GM21528 (cell line): ENCODE results near the gene RNF220.
"Not testable (repeated sequence)": the region's sequence is repeated elsewhere in the genome, so short reads cannot be mapped to it uniquely, and the experiment has no call there.

Experiments used
- ATAC-seq: cut with Tn5 transposase; IDR thresholded peaks from one replicate; pipeline ENCODE4 v1.9.1; 2021; ENCODE audit warnings: mild to moderate bottlenecking, moderate library complexity; ENCODE audit not compliant: unreplicated experiment, low FRiP score

The RNF220 gene

DNA sequence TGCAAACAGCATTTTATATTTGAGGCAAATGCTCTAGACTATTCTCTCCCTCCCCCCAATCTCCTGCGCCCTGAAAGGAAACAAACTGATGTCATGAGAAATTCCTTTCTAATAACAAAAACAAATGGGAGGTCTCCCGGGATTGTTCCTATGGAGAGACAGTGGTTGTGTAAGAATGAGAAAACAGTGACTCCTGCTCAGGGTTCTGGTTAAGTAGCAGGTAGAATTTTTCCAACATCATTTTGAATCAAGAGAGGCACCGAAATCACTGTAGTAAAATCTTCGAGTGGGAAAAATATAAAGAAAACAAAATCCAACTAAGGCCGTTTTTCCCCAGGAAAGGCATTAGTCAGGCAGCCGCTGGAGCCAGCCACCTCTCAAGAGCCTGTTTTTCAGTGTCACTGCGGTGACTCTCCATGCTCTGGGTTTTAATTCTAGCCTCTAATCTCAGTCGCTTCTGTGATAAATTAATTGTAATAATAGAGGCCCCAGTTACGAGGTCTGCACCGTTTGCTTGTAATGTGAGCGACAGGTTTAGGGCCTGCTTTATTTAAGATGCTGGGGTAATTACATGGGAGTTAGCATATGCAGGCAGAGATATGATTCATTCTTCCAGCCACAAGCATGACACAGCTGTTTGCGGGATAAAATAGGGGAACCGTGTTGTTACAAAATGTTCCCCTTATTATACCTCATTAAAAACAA is 80.3 kb downstream of the RNF220 start:
- ATAC-seq: no peak

DNA sequence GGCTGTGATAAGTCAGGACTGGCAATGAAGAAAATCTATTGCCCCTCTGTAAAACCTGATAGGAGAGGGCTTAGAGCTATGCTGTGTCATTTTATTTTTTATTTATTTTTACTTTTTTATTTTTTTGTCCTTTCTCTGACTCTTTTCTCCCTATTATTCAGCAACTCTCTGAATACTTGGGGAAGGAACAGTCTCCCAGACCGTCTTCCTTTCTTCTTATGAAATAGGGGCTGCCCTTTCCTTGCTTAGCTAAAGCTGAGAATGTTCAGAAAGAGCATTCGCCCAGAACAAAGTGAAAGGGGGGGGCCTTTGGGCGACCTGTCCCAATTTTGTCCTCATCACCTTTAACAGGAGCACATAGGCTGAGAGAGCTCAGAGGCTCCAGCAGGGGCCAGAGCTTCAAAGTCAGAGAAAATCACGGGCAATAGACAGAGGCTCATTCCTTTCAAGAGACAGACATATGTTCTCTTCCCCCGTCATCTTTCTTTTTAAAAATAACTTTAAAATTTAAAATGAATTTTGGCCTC is 80.9 kb downstream of the RNF220 start:
- no peak for ATAC-seq

DNA sequence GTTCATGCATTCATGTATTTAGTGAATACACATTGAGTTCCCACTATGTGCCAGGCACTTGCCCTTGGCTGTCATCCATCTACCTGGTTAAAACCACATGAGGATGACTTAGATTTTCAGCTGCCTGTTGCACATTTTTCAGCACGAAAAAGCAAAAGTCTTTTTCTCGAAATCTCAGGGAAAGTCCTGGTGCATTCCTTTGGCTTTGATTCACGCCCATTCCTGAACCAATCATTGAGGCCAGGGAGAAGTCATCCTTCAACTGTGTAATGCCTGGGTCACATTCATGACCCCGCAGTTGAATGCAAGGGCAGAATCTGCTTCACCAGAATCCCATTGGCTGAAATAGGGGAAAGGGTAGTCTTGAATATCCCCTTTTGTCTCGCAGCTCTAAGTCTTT is 84.4 kb downstream of the RNF220 start:
- ATAC-seq: no peak

DNA sequence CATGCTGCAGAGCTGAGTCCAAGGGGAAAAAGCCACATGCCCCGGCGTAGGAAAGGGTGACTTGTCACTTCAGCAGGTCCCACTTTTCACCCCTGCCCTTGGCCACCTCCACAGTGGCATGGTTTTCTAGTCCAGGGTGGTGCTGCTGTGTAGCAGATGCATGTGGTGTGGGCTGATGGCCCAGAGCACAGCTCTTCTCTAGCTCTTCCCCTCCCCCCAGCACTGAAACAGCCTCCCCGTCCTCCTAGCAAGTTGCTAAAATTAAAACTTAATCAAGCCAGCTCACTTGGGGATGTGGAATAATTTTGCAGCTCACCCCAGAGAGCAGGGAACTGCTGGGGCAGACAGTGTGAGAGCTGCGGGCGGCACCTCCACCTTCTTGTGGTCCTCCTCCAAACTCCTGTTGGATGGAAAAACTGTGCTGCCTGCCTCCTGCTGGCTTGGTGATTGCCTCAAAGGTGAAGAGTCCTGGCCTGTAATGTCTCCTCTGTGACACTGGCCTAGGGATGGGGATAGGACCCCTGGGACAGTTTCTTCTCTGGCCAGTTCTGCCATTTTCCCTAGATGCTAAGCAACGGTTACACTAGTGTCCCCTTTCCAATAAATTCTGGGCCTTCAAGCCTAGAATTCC is 91.6 kb downstream of the RNF220 start:
- no peak for ATAC-seq

DNA sequence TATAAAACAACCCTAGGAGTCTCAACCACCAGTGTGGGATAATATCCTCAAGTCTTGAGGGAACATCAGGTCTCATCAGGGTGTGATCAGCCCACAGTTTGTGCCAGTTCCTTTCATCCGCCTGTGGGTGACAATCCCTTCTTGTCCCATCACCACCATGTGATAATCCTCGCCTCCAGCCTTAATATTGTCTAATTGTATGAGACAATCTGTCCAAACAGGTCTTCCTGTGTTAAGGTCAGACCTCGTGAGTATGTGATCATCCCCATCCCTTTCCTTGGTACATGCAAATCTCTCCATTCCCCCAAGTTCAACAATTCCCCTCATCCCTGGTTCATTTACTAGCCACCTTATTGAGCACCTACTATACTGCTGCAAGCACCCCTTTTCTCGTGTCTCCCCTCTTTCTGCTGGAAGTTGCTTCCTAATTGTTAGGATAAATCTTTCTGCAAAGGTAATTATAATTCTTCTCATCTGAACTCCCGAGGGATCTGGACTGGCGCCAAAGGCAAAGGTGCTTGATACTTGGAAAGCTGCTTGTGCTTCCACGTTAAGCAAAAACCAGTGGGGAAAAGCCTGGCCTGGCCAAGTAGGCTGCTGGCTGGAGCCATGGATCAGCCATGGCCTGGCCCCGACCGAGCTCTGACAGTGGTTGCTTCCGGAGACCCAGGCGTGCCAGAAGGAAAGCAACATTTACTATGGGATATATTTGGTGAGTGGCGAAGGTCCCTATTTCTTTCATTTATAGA is 92.5 kb downstream of the RNF220 start:
- no peak for ATAC-seq

DNA sequence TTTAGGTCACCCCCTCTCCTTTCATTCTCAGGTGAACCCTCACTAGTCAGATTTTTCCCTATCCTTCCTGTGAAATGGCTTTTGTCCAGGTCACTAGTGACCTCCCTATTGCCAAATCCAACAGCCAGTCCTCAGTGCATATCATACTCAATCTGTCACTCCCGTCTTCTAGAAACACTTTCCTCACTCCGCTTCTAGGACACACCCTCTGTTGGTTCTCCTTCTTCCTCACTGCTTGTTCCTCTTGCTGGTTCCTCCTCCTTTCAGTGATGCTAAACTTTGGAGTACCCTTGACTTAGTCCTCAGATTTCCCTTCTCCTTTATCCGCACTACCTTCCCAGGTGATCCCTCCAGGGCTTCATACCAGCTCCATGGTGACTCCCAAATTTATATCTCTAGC is 94.3 kb downstream of the RNF220 start:
- no peak for ATAC-seq

DNA sequence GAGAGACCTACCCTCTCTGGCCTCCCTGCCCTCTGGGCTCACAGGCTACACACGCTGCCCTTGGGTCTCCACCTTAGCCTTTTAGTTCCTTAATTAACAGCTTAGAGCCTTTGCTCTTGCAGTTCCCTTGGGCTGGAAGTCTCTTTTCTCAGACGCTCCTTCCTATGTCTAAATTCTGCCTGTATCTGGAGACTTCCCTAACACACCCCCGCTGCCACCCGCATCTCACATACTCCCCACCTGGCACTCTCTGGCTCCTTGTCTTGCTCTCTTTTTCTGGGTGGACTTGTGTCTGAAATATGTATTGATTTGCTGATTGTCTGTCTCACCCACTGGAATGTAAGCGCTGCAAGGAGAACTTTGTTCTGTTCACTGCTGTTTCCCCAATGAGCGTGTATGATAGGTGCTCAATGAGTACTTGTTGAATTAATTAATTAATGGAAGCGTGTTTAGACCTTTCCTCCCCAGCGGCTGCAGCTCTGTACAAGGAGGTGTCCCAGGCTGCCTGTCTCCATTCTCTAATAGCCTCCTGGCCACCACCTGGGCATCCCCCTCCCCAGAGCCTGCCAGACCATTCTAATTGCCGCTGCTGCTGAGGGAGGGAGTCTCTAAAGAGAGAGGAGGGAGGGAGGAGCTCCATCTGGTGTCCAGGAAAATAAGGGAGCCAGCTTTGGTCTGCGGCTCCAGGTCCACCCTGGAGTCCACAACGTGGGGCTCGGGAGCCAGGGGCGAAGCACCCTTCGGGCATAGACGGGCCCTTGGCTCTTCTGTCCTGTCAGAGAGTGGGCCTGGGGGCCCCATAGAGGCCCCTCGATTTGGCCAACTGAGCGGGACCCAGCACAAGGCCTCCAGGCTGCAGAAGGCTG is 95.4 kb downstream of the RNF220 start:
- ATAC-seq: no peak

DNA sequence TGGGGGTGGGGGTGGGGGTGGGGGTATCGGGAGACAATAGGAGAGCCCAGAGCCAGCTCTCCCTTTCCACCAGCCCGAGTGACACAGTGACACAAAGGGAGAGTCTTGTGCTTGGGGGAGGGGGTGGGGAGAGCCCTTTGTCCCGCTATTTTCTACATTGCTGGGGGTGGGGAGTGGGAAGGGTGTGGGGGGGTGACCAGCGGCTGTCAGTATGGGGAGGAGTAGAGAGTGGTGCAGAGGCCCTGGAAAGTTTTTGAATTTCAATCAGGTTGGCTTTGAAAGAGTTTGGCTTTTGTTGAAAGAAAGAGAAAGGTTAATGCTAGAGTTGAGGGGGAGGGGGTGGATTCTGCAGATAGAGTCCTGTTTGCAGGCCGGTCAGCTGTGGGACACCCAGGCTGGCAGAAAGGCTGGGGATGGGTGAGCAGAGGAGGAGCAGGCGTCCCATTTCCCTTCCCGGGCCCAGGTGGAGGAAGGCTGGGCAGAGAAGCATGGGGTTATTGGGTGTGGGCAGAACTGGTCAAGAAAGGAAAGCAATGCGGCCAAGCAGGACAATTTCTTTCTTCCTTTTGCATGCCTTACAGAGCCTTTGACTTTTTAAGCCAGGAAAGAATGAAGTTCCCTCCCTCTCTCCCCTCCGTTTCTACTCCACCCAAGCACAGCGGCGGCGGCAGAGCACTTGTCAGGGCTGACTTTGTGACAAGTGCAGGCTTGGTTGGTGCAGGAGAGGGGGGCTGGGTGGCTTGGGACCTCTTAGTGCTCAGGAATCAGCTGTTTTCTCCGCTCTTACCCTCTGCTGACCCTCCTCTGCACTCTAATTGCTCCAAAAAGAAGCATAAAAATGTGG is 96.2 kb downstream of the RNF220 start:
- ATAC-seq: no peak

DNA sequence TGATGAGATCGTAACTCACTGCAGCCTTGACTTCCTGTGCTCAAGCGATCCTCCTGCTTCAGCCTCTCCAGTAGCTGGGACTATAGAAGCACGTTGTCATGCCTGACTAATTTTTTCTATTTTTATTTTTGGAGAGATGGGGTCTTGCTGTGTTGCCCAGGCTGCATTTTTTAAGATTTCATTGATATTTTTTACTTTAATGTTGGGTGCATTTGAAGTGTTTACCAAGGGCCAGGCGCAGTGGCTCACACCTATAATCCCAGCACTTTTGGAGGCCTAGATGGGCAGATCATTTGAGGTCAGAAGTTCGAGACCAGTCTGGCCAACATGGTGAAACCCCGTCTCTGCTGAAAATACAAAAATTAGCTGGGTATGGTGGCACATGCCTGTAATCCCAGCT is 97.8 kb downstream of the RNF220 start:
- not testable (repeated sequence) for ATAC-seq

DNA sequence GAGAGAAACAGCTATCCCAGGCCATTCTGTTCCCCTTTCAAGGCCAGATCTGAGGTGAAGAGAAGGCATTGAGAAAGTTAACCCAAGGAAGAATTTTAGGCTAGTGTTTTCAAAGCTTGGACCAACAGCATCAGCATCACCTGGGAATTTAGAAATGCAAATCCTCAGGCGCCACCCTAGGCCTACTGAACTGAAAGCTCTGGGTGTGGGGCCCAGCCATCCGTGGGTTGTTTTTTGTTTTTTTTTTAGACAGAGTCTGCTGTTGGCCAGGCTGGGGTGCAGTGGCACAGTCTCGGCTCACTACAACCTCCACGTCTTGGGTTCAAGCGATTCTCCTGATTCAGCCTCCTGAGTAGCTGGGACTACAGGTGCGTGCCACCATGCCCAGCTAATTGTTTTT is 98.6 kb downstream of the RNF220 start:
- no peak for ATAC-seq

DNA sequence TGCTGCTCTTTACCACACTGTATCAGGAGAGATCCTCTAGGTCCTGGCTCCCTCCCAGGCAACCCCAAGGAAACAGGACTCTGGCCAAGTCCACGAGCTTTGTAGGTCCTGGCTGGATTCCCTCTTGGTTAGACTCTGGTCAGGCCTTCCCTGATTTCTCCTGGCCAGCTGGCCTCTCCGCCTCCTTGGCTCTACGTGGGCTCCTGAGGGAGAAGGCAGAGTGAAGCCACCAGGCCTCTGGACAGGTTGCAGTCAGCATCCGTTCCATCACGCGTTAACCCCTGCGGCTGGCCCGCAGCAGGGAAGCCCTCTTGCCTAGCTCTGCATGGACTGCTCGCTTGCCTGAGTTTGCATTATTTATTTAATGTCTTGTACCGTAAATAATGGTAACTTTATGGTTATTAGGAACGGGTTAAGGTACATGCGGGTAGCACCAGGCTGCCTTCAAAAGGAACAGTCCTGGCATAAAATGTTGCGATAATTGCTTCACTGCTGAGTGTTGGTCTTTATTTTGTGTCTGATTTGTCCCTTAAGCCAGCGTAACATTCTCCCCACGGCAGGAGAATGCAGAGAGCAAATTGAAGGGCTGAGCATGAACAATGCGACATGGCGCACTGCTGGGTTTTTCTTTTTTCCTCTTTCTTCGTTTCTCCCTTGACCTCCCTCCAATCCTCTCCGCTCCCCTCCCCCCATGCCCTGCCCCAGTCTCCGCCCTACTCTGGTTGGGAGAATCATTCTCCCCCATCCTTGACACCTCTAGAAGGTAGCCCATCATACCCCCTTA is 100.3 kb downstream of the RNF220 start:
- no peak for ATAC-seq

DNA sequence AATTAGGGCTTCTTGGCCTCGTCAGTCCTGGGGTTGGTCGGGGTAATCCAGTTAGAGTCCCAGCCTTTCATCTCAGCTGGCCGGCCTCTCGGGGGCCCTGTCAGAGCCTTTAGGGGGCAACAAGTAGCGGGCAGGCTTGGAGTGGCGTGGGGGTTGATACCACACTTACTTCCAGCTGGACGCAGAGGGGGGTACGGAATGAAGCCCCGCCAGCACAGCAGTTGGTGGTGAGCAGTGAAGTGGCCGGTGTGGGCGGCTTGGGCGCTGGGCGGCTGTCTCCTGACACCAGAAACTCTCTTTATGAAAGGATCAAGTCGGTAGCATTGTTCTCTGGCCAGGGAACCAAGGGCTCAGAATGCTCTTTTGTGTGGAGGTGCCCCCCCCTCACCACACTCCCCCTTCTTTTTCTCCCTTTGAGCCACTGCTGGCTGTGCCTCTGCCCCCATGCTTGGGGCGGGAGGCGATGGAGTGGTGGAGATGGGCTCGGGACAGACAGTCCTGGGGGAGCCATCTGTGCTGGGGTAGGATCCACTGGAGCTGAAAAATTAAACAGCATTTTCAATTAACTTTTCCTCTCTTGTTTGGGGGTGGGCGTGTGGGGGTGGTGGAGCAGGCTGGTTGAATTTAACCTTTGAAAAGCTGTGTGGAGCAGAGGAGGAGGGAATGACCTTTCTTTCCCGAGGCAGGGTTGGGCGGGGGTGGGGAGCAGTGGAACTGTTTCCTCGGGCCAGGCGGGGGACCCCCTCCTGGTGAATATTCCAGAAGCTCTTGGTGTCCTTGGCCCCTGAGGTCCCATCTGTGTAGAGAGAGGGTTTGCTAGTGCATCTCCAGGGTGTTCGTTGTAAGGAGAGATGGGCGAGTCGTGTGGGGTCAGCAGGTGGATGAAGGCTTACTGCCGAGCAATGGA is 102.7 kb downstream of the RNF220 start:
- ATAC-seq: no peak

DNA sequence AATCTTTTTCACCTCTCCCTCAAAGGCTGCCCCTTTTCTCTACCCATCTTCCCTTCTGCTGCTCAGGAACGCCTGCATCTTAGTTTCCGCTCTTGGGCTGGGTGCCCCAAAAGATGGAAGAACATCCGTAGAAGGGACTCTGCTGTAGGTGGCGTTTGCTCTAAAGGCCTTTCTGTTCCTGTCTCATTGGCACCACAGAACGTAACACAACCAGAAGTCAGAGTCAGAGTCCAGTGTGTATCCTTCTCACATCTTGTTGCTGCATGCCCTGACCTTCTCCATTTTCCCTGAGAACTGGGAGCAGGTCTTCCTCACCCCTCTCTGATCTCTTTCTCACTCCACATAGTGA is 103.3 kb downstream of the RNF220 start:
- ATAC-seq: no peak

DNA sequence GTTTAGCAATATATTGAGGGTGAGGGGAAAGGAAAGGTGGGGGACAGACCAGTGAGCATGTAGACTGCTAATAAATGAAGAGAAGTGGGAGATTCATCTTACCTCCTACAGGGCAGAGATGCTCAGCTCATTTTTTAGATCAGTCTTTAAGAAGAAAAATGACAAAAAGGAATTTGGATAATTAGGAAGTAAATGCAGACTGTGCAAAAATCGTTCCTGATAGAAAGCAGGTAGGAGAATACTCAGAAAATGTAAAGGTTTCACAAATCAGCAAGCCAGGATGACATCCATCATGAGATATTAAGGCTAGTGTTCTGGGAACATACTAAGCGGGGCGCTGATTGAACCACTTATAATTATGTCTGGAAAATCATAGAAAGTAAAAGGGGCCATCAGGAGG is 106.3 kb downstream of the RNF220 start:
- no peak for ATAC-seq

DNA sequence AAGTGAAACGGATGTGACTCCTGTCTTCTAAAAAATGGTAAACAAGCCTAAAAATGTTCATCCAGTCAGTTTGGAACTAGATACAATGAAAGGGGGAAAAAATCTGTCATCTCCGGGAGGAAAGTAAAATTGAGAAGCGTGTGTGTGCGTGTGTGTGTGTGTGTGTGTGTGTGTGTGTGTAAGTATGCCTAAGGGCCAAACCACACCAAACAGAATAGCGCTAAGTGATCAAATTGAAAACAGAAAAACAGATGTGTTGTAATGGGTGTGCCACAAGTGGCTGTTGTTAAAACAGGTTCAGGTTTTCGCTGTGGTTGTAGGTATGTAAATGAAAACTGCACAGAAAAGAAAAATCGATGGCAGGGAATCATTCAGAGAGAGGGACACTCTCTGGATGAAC is 106.7 kb downstream of the RNF220 start:
- ATAC-seq: no peak

DNA sequence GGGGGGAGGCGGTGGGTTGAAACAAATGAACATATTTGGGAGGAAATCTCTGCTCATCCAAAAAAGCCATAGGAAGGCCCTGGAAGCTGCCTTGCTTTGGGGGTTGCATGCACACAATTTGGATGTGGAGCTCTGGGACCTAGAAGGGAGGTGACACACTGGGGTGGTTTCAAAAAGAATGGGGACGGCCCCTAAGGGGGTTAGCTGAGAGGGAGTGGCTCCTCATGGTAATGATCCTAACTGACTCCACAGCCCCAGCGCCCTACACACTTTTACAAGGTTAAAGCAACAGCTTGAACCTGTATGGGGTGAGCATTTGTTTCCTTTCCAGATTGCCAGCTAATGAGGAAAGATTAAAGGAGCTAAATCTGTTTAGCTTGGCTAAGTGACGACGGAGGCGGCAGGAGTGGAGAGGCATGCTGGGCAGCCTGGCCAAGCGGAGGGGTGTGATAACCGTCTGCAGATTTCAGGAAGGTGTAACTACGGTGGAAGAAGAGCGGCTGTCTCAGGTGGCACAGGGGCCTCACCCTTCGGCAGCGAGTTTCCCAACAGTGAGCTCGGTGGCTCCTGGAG is 107.3 kb downstream of the RNF220 start:
- ATAC-seq: no peak

DNA sequence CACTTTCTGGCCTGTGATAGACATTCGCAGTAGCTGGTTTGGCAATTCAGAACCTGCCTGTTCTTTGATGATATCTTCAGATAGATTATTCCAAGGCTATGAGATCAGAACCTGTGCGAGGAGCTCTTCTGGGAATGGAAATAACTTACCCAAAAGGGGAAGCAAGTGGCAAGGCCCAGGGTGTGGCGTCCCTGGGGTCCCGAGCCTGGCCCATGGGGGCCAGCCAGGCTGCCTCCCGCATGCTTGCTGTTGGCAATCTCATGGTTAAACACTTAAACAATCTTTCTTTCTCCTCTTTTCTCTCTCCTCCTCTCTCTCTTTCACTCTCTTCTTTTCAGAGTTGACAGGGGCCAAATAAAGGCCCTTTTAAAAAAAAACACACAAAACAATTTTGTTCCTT is 108.1 kb downstream of the RNF220 start:
- no peak for ATAC-seq

DNA sequence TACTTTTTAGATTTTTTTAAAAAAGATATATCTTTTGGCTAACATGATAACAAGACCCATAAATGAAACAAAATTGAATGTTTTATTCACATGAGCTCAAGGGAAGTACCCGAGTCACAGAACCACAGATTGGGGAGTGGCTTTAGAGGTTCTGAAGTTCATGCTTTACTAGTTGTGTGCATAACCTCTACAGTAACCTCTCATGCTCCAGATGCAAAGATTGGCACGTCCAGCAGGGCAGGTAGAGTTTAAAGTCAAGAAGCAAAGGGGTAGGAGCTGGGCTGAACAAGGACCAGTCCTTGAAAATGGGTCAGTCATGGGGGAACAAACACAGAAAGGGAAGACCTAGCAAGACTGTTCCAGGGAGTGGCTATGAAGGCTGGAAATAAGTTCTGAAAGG is 109.6 kb downstream of the RNF220 start:
- no peak for ATAC-seq
